CD14-positive monocyte (primary cell): ENCODE results near the gene CACNA1C. TPM values are rescaled to one million over a fixed set of nuclear protein-coding genes. Genes with fewer than 3 reads are reported as not detected.

ENCODE experiments used
- DNase-seq, 3 donors: peaks; one replicate each; pipeline ENCODE4 v3.0.0-alpha.2; 2011 to 2022
- H2AFZ ChIP-seq: 2 replicates; pipeline ENCODE4 v1.6.0; 2012; ENCODE audit warnings: mild to moderate bottlenecking, low read depth, low read length, inconsistent platforms; ENCODE audit not compliant: insufficient read depth, poor library complexity, severe bottlenecking
- H3K27ac ChIP-seq, 2 donors: 1 replicate in 1 of 2; 2 replicates in 1 of 2; pipeline ENCODE4 v1.5.1; 2012 to 2013; ENCODE audit warnings: low read length in 2 of 2, control low read depth in 1 of 2, inconsistent platforms in 1 of 2, low read depth in 1 of 2, mild to moderate bottlenecking in 1 of 2
- H3K27me3 ChIP-seq, 2 donors: one replicate each; pipeline versions ENCODE4 v1.6.0 to v1.6.1; 2011 to 2013; ENCODE audit warnings: low read length in 2 of 2; ENCODE audit not compliant: control insufficient read depth in 2 of 2, insufficient read depth in 2 of 2
- H3K36me3 ChIP-seq, 2 donors: replicated peaks in 1 of 2; 1 replicate in 1 of 2; 2 replicates in 1 of 2; pipeline versions ENCODE4 v1.5.1 to v1.6.1; 2012 to 2013; ENCODE audit warnings: low read length in 2 of 2, control low read depth in 1 of 2, inconsistent platforms in 1 of 2, mild to moderate bottlenecking in 1 of 2; ENCODE audit not compliant: insufficient read depth in 2 of 2, control insufficient read depth in 1 of 2
- H3K4me1 ChIP-seq, 2 donors: 1 replicate in 1 of 2; 2 replicates in 1 of 2; pipeline versions ENCODE4 v1.5.1 to v1.6.1; 2012 to 2013; ENCODE audit warnings: low read length in 2 of 2, control low read depth in 1 of 2, inconsistent platforms in 1 of 2, mild to moderate bottlenecking in 1 of 2, moderate library complexity in 1 of 2; ENCODE audit not compliant: insufficient read depth in 2 of 2, control insufficient read depth in 1 of 2
- H3K4me2 ChIP-seq: replicated peaks from 2 replicates; pipeline ENCODE3; 2012; ENCODE audit warnings: low read length, moderate library complexity, mild to moderate bottlenecking; ENCODE audit not compliant: poor library complexity, severe bottlenecking; ENCODE audit errors: extremely low read depth
- H3K4me3 ChIP-seq, 3 experiments: fragments of 200-600 bp in 1 of 3; sonication (generic) in 1 of 3; replicated peaks in 1 of 3; 1 replicate in 2 of 3; 2 replicates in 1 of 3; pipeline ENCODE4 v1.5.1; 2011 to 2013; ENCODE audit warnings: low read length in 3 of 3, mild to moderate bottlenecking in 3 of 3, control low read depth in 2 of 3, low read depth in 2 of 3, inconsistent platforms in 1 of 3, moderate library complexity in 1 of 3
- H3K79me2 ChIP-seq: 2 replicates; pipeline ENCODE4 v1.6.0; 2012; ENCODE audit warnings: mild to moderate bottlenecking, control low read depth, inconsistent platforms, low read length, moderate library complexity; ENCODE audit not compliant: insufficient read depth
- H3K9ac ChIP-seq: 2 replicates; pipeline ENCODE4 v1.6.0; 2017; ENCODE audit warnings: low read length, mild to moderate bottlenecking; ENCODE audit not compliant: insufficient read depth, poor library complexity, severe bottlenecking
- H3K9me3 ChIP-seq, 2 donors: replicated peaks in 1 of 2; 1 replicate in 1 of 2; 2 replicates in 1 of 2; pipeline versions ENCODE4 v1.5.1 to v1.6.1; 2012 to 2013; ENCODE audit warnings: low read length in 2 of 2, control low read depth in 1 of 2; ENCODE audit not compliant: control insufficient read depth in 1 of 2, insufficient read depth in 1 of 2
- H4K20me1 ChIP-seq: 2 replicates; pipeline ENCODE4 v1.6.0; 2012; ENCODE audit warnings: mild to moderate bottlenecking, low read length, control low read depth, moderate library complexity; ENCODE audit not compliant: insufficient read depth
- H3K27ac Mint-ChIP-seq, 7 donors: one replicate each; pipeline ENCODE4 v1.8.0; 2020; ENCODE audit warnings: mild to moderate bottlenecking in 7 of 7, mixed read lengths in 7 of 7, moderate library complexity in 6 of 7, inconsistent platforms in 2 of 7
- H3K27me3 Mint-ChIP-seq, 3 donors: one replicate each; pipeline ENCODE4 v1.8.0; 2021 to 2022; ENCODE audit warnings: low read depth in 3 of 3, mild to moderate bottlenecking in 3 of 3, mixed read lengths in 3 of 3, moderate library complexity in 3 of 3, inconsistent platforms in 1 of 3
- H3K36me3 Mint-ChIP-seq, 2 donors: one replicate each; pipeline ENCODE4 v1.8.0; 2020; ENCODE audit warnings: mixed read lengths in 2 of 2, inconsistent platforms in 1 of 2, mild to moderate bottlenecking in 1 of 2
- H3K4me1 Mint-ChIP-seq: one replicate; pipeline ENCODE4 v1.8.0; 2020; ENCODE audit warnings: mild to moderate bottlenecking, mixed read lengths
- H3K4me3 Mint-ChIP-seq, 2 donors: one replicate each; pipeline ENCODE4 v1.8.0; 2020; ENCODE audit warnings: mild to moderate bottlenecking in 2 of 2, mixed read lengths in 2 of 2, moderate library complexity in 1 of 2
- H3K9me3 Mint-ChIP-seq, 7 donors: one replicate each; pipeline ENCODE4 v1.8.0; 2020 to 2022; ENCODE audit warnings: mixed read lengths in 7 of 7, mild to moderate bottlenecking in 6 of 7, moderate library complexity in 6 of 7, inconsistent platforms in 2 of 7
- WGBS: methylation state at CpG from one replicate; pipeline ENCODE4 v1.1.5; 2013; ENCODE audit warnings: missing lambda C conversion rate; ENCODE audit not compliant: insufficient coverage; 5-methylcytosine and 5-hydroxymethylcytosine counted together
- intact Hi-C, 2 donors: fragments of 100-400 bp; cut with micrococcal nuclease; formaldehyde crosslinking; loops; one replicate each; pipeline versions ENCODE4 v1.15.0 to v1.15.1; 2023
- polyA plus RNA-seq, 3 donors: library from polyadenylated mRNA; depleted of rRNA in 1 of 3; unstranded in 2 of 3; stranded (reverse) in 1 of 3; fragments of 300-500 nt in 2 of 3; fragments of >200 nt in 1 of 3; fragmentation: Illumina TruSeq in 2 of 3; gene quantifications; 1 replicate in 2 of 3; 2 replicates in 1 of 3; pipeline ENCODE4 v1.2.3, GENCODE V29; 2012 to 2021
- TF ChIP-seq, protein P1 (sequence below): fragments of 200-600 bp; IDR thresholded peaks from one replicate; pipeline ENCODE4 v1.8.0; 2022; ENCODE audit warnings: antibody characterized with exemption, mild to moderate bottlenecking

The CACNA1C gene
- polyA plus RNA-seq, 3 donors: not detected

DNA sequence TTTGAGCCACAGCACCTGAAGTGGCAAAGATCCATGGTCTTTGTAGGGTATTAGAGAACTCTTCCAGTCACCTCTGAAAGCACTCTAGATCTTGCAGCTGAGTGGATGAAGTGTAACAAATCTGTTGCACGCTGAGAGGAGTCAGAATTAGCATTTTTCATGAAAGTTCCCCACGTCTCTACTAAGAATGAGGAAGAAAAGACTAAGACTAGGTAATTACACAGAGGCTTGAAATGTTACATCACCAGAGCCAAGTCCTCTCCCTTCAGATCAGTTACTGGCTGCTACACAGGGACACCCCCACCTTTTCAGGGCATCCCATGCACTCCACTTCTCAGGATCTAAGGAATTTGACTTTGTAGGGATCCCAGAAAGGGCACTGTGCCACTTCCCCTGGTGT, 643.3 kb downstream of the CACNA1C start:
- H3K79me2 ChIP-seq: no peaks in the 10 kb centered on the region
- no peak overlapping the region for H3K27ac ChIP-seq
- H3K4me3 ChIP-seq: no peak overlapping the region
- Mint-ChIP-seq H3K9me3 (peaks cover 3 to 12% (median 8%) of the 10 kb centered on the region in 7 donors), H3K36me3 (no peaks in the 10 kb centered on the region), H3K4me3 (no peak overlapping the region), H3K27me3 (peaks cover 11 to 22% (median 21%) of the 10 kb centered on the region in 3 donors), H3K27ac (peak overlapping the region in 1 of 7 donors; percentile 24), H3K4me1 (peaks cover 23% of the 10 kb centered on the region)
- TF ChIP-seq, protein P1, sequence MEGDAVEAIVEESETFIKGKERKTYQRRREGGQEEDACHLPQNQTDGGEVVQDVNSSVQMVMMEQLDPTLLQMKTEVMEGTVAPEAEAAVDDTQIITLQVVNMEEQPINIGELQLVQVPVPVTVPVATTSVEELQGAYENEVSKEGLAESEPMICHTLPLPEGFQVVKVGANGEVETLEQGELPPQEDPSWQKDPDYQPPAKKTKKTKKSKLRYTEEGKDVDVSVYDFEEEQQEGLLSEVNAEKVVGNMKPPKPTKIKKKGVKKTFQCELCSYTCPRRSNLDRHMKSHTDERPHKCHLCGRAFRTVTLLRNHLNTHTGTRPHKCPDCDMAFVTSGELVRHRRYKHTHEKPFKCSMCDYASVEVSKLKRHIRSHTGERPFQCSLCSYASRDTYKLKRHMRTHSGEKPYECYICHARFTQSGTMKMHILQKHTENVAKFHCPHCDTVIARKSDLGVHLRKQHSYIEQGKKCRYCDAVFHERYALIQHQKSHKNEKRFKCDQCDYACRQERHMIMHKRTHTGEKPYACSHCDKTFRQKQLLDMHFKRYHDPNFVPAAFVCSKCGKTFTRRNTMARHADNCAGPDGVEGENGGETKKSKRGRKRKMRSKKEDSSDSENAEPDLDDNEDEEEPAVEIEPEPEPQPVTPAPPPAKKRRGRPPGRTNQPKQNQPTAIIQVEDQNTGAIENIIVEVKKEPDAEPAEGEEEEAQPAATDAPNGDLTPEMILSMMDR: no peak
- H3K36me3 ChIP-seq: no peaks in the 10 kb centered on the region
- peaks cover 6 to 13% of the 10 kb centered on the region in 2 donors for H3K27me3 ChIP-seq
- no CpG with 5 or more reads among the region's 2 CpGs for WGBS
- intact Hi-C loops: no loop called here
- peaks cover 14 to 17% of the 10 kb centered on the region in 2 donors for H3K4me1 ChIP-seq
- no peak for DNase-seq
- no peaks in the 10 kb centered on the region for H4K20me1 ChIP-seq
- no peaks in the 10 kb centered on the region for H3K9me3 ChIP-seq
- H3K4me2 ChIP-seq: no peak overlapping the region
- no peak overlapping the region for H2AFZ ChIP-seq
- H3K9ac ChIP-seq: no peak overlapping the region

DNA sequence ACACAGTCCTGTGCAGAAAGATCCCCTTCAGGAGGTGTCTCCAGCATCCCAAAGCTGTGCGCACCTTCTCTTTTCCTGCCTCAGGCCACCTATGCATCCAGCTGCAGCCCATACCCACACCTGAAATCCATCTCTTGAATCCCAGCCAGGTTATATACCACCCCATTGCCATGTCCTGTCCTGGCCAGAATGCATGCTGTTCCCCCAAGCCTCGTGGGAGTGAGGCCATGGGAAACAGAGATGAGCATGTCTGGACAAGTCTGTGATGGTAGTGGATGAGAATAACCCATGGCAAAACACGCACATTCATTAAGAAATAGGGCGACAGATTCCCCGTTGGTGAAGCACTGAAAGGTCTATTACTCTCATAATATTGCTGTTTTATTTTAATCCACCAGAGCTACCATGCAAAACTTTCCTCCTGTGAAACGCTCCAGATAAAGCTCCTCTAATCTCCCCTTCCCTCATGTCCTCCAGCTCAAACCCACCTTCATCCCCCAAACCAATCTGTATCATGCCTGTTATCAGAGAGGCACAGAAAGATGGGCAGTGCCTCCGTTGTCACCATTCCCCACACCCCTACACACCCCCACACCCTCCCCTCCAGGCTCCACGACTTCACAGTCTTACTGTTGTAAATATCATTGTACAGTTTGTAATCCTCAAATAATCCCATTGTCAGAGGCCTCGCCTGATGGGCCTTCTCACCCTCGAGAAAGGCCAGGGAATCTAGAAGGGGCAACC, 644.4 kb downstream of the CACNA1C start:
- TF ChIP-seq, protein P1: no peak

More for the DNA sequence above, 644.4 kb downstream of the CACNA1C start:
- H3K27ac ChIP-seq: no peak overlapping the region
- peak overlapping the region in 1 of 2 donors; percentile 24 for H3K4me3 Mint-ChIP-seq
- no peak overlapping the region for H3K9ac ChIP-seq
- no peak overlapping the region for H3K27ac Mint-ChIP-seq
- H3K4me2 ChIP-seq: no peak overlapping the region
- H3K4me1 ChIP-seq: peaks cover 6 to 7% of the 10 kb centered on the region in 2 donors
- H3K27me3 ChIP-seq: peaks cover 2 to 8% of the 10 kb centered on the region in 2 donors
- WGBS: 93% methylated on average over 4 of the region's 10 CpGs
- peaks cover 15% of the 10 kb centered on the region for H3K4me1 Mint-ChIP-seq
- peaks cover 5 to 16% (median 13%) of the 10 kb centered on the region in 3 donors for H3K27me3 Mint-ChIP-seq
- no peak overlapping the region for H2AFZ ChIP-seq
- no peaks in the 10 kb centered on the region for H3K9me3 ChIP-seq
- H3K4me3 ChIP-seq: no peak overlapping the region
- no peaks in the 10 kb centered on the region for H3K79me2 ChIP-seq
- H3K9me3 Mint-ChIP-seq: peaks cover 4 to 12% (median 10%) of the 10 kb centered on the region in 7 donors
- intact Hi-C loops: no loop called here
- no peaks in the 10 kb centered on the region for H3K36me3 ChIP-seq
- H3K36me3 Mint-ChIP-seq: no peaks in the 10 kb centered on the region
- no peaks in the 10 kb centered on the region for H4K20me1 ChIP-seq
- DNase-seq: no peak
